GM18511 (cell line): Measurements from ENCODE around the gene BCL7A.
"Not testable (repeated sequence)": the region's sequence is repeated elsewhere in the genome, so short reads cannot be mapped to it uniquely, and the experiment has no call there.

Experiments
- ATAC-seq: cut with Tn5 transposase; IDR thresholded peaks from one replicate; pipeline ENCODE4 v1.9.1; 2021; ENCODE audit warnings: mild to moderate bottlenecking, moderate library complexity; ENCODE audit not compliant: unreplicated experiment

The BCL7A gene

DNA sequence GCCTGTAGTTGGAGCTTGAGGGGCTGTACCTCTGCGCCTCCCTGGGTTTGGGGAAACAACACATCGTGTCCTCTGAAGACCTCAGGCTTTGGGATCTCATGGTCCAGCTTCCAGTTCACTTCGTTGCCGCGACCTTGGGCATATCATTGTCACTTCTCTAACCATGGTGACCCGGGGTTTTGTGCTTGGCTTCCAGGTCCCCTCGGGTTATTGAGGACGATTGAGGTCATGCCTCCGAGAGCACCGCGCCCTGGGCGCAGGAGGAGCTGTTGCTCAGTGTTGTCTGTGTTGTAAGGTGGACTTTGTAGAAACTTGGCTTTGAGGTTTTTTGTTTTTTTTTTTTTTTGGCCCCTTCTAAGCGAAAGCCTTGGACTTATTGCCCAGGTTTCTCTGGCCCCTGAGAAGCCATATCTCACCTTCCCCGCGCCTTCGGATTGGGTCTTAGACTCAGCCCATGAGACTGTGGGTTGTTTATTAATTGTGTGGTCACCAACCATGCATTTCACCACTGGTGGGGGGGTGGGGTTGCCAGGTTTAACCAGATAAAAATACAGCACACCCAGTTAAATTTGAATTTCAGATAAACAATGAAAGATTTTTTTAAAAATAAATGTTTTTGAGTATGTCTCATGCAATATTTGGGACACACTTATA, 2.6 kb downstream of the BCL7A start:
- ATAC-seq: peak; percentile 50

DNA sequence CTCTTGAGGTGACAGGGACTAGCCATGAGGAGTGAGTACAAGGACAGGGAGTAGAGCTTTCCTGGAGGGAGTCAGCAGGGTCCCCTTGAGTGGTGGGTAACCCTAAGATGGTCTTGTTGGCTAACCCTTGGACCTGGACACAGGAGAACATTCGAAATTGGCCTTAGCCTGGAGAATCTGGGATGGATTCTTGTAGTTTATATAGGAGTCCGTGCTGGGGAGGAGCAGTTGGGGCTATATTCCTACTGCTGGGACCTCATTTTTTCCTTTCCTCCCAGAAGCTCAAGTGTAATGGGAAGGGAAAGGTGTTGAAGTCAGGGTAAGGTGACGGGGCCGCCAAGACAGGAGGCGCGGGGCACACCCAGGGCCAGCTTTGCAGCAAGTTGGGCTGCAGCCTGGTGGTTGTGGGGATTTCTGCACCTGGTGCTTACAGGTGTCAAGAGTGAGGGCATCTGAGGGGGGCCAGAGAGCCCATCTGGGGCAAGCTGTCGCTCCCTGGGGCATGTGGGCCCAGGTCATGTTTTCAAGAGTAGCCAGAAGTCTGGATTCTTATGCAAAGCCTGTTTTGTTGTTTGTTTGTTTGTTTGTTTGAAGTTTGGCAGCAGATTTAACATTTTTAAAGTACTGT, 5.1 kb downstream of the BCL7A start:
- ATAC-seq: no peak

DNA sequence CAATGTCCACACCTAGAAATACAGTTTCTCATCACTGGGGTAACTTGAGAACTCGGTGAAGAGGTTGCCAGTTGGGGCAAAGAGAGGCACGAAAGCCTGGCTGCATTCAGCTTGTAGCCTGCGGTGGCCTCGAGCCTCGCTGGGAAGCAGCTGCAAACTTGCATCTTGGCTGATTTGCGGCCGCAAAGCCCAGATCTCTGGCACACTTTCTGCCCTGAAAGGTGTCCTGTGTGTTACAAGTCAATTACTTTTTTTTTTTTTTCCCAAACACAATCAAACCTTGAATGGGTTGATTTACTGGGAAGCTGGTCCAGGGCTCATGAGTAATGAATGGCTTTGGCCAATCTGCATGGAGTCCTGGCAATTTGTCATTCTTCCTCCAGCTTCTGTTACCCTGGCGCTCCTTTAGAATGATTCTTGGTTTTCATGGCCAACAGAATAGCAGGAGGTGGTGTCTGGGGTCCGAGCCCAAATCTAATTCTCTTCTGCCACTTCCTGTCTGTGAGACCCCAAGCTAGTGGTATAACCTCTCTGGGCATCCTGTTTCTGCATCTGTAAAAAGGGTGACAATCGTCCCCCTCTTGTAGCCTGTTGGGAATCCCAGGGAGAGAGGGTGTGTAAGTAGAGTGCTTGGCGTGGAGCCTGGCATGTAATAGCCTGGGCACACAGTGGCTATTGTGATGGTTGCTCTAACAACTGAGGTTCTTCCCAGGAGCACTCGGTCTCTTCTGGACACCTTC, 6.7 kb downstream of the BCL7A start:
- ATAC-seq: no peak

DNA sequence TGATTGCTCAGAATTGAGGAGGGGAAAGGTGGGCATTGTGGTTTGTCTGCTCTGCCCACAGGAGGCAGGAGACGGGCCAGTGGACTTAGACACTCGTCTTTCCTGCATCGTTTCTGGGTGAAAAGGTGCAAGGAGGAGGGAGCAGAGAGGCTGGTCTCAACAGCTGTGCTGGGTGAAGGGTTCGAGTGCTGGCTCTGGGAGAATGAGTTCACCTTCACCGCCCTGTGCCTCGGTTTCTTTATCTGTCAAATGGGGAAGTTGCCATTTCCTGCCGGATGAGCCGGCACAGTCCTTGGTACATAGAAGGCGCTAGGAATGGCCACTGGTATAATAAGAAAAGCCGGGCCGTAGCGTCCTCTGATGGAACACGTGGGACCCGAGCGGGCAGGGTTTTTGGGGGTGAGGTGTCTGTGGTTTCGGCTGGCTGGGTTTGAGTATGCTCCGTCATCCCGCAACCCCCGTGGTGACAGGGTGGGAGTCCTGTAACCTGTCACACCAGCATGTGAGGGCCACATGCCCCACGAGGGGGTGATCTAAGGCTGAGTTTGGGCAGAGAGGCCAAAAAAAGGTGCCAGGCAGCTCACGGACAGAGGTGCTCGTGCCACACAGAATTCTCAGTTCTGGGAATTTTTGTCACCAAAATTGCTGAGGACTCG, 7.3 kb downstream of the BCL7A start:
- ATAC-seq: peak; percentile 65

DNA sequence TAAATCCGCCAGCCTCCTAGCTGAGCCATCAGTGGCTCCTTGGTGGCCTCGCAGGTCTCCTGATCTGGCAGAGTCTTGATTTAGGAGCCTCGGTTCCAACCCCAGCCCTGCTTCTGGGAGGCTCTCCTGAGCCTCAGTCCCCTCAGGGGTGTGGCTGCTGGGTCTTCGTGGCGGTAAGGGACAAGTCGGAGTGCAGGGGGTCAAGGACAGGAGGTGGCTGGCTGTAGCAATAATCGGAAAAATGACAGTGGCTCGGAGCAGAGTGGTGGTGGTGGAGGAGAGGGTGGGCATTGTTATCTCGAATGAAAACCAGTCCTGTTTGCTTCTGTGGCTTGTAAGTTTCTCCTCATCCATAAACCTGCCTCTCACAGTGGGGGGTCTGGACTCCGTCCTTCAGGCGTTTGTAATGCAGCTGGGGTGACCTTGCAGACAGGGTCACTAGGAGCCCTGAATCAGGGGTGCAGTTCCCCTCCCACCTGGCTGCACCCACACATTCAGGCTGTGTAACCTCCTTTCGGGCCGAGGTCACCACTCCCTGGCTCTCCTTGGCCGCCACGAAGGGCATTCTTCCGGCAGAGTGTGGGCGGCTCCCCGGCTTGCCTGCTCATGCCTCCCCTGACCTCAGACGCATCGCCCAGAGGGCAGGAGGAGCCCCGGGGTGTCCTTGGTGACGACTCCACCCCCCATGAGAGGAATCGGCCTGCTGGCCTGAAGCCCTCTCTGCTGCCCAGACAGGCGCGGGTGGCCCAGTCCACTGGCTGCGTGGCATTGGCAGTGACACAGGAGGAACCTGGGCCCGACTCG, 8.1 kb downstream of the BCL7A start:
- peak; percentile 12 for ATAC-seq

DNA sequence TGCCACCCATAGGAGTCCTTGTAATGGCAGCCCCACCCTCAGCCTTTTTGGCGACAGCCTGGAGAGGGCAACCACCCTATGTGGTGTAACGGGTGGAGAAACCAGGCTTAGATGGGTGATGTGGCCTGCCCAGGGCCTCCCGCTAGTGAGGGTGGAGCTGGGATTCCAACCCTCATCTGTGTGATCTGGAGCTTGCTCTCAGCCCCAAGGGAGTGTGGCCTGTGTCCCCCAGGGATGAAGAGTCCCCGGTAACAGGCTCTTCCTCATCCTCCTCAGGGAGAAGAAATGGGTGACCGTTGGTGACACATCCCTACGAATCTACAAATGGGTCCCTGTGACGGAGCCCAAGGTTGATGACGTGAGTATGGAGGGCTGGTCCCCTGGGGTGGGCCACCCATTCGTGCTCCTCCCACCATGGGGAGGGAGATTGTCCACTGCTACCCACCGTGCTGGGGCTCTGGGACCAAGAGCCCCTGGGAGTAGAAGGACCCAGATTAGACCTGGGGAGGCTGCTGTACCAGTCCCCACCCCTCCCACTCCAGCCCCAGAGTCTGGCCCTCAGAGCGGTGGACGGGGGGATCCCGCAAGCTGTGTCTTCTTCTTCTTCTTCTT, 8.8 kb downstream of the BCL7A start:
- no peak for ATAC-seq

DNA sequence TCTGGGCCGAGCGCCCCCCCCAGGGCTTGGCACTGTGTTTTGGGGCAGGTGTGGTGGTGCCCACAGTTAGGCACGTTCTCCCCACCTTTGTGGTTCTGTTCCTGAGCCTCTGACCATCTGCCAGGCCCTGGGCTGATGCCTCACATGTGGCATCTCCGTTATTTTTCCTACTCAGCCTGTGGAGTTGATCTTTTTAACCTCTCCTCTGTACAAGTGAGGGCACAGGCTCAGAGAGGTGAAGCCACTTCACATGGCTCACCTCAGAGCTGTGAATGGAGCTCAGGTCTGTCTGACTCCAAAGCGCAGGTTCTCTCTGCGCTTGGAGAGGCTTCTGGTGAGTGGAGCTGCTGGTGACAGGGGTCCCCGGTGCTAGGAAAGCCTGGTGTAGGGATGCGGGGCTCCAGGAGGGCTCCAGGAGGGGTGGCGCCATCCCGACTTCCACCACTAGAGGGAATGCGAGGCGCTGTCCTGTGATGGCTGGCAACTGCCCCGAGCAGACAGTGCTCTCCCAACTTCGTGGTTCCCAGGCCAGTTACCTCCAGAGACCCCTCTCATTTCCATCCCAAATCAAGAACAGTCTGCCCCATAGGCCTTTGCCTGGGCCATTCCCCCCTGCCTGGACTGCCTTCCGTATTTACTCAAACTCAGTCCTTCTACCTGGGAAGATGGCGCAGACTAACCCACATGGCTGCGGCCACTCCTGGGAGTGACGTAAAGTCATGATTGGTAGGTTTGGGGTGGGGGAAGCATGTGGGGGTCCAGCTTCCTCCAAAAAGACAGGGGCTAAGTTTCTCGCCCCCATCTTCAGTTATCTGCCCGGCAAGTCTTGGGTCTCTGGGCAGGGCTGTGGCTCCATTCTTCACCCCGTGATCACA, 9.9 kb downstream of the BCL7A start:
- no peak for ATAC-seq

DNA sequence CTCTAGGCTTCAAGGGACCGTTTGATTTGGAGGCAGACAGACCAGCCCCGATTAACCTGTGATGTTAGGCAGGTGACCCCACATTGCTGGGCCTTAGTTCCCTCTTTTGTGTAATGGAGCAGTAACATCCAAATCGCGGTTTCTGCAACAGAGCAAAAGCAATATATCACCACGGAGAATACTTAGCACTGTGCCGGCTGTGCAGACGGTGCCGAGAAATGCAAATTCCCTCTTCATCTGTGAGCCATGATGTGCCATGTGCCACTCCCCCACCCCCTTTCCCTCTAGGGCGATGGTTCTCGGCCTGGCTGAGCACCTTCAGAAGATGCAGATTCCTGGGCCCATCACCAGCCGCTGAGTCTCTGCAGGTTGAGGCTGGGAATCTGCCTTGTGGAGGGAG, 10.9 kb downstream of the BCL7A start:
- no peak for ATAC-seq

DNA sequence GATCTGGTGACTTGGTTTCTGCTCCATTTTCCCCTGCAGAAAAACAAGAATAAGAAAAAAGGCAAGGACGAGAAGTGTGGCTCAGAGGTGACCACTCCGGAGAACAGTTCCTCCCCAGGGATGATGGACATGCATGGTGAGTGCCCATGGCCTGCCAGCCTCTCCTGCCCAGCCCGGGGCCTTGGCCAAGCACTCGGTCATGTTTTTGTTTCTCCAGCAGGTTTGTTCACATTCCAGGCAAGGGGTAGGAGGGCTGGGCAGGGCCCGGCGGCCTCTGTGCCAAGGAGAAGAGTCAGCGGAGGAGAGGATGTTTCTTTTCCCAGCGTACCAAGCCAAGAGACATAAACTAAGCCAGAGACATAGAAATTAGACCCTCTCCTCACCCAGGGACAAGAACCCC, 13.6 kb downstream of the BCL7A start:
- no peak for ATAC-seq

DNA sequence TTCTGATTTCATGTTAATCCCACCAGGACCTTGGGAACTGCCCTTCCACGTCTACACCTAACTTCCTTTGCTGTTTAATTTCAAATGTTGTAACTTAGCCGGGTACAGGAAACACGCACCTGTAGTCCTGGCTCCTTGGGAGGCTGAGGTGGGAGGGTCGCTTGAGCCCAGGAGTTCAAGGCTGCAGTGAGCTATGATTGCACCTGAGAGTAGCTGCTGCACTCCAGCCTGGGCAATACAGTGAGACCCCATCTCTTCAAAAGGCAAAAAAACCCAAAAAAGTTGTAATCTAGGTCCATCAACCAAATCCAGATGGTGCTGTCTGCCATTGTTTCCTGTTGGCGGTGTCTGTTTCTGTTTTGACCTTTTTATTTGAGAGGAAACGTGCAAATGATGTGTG, 14.5 kb downstream of the BCL7A start:
- no peak for ATAC-seq

DNA sequence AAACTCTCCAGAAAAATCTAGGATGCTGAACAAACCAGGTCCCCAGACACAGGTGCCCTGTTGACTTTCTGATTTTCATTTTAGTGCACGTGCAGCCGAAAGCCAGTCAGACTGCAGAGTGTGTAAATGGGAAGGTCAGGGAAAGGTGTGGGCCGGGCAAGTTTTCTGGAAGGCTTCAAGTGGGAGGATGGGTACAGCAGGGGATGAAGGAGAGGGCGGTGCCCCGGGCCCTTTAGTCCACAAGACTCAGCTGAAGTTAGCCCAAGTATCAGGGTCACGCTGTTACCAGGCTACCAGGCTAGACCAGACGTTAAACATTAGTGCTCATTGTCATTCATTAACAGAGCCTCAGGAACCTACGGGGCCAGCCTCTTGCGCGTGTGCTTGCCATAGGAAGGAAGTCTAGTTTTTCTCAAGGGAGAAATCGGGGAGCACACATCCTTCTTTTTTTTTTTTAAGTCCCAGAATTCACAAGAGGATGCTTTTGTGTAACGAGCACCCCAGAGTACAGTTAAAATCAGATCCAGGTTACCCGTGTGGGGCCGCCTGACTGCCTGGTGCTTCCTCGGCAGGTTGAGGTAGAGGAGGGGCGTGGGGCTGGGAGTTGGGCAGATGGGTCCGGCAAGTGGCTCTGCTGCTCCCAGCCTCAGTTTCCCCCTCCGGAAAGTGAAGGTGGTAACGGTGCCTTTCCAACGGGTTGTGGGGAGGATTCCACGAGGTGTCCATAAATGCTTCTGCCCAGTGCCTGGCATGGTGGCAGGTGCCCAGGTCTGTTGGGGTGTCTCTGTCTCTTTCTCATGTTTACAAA, 19.1 kb downstream of the BCL7A start:
- ATAC-seq: no peak

DNA sequence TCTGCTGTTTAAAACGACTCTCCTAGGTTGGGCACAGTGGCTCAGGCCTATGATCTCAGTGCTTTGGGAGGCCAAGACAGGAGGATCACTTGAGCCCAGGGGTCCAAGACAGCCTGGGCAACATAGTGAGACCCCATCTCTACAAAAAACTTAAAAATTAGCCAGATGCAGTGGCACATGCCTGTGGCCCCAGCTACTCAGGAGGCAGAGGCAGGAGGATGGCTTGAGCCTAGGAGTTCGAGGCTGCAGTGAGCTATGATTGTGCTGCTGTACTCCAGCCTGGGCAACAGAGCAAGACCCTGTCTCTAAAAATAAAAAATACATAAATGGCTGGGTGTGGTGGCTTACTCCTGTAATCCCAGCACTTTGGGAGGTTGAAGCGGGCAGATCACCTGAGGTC, 19.8 kb downstream of the BCL7A start:
- not testable (repeated sequence) for ATAC-seq

DNA sequence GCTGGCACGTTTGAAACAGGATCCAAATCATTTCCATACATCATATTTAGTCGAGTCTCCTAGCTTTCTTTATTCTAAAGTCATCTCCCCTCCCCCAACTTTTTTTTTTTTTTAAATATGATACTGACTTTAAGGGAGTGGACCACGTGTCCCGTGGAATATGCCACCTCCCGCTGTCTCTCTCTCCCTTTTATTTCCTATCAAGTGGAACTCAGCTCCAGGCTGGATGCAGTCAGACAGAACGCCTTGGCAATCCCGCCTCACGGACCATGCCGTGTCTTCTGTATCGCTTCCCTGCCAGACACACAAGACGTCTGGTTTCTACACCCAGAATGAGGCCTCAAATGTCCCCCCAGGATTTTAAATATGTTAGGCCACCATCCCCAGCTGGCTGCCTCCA, 21.2 kb downstream of the BCL7A start:
- no peak for ATAC-seq

DNA sequence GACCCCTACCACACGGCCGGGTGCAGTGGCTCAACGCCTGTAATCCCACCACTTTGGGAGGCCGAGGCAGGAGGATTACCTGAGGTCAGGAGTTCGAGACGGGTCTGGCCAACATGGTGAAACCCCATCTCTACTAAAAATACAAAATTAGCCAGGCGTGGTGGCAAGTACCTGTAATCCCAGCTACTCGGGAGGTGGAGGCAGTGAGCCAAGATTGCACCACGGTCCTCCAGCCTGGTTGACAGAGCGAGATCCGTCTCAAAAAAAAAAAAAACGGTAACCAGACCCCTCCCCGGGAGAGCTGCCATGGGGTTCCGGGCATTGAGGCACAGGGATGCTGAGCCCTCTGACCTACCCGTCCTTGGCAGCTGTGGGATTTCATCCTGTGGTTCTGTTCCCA, 21.8 kb downstream of the BCL7A start:
- no peak for ATAC-seq

DNA sequence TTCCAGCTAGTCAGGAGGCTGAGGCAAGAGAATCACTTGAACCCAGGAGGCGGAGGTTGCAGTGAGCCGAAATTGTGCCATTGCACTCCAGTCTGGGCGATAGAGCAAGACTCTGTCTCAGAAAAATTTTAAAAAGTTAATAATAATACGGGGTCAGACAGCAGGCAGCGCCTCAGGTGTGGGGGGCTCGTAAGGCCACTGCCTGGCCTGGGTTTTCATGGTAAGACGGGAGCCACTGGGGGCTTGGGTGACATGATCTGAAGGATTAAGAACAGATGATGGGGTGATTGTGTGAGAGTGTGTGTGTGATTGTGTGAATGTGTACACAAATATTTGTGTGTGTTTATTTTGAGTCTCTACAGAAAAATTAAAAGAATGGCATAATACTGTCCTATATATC, 23.6 kb downstream of the BCL7A start:
- ATAC-seq: no peak

DNA sequence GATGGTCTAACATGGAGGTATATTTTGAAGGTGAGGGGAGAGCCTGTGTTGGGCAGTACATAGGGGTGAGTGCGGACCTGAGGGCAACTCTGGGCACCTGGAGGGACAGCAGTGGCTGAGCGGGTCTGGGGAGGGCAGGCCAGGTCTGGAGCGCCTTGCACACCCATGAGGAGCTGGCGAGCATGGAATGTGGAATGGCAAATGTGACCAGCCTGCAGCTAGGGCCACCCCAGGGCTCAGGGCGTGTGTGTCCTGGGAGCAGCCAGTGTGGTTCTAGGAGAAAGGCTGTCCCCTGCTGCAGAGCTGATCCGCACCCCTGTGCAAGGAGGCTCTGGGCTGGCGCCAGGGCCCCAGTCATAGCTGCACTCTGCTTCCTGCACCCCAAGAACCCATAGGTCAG, 24.5 kb downstream of the BCL7A start:
- no peak for ATAC-seq

DNA sequence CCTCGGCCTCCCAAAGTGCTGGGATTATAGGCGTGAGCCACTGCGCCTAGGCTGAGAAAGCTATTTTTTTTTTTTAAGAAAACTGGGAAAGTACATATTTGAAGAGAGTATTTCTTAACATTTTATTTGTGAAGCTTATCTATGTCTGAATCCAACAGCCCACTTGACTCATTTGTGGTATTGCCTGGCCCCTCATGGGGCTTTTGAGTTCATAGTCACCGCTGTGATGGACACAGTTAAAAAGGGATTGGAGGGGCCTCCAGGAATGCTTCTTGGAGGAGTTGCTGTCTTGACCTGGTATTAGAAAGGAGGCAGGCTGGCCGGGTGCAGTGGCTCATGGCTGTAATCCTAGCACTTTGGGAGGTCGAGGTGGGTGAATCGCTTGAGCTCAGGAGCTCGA, 26.5 kb downstream of the BCL7A start:
- no peak for ATAC-seq

DNA sequence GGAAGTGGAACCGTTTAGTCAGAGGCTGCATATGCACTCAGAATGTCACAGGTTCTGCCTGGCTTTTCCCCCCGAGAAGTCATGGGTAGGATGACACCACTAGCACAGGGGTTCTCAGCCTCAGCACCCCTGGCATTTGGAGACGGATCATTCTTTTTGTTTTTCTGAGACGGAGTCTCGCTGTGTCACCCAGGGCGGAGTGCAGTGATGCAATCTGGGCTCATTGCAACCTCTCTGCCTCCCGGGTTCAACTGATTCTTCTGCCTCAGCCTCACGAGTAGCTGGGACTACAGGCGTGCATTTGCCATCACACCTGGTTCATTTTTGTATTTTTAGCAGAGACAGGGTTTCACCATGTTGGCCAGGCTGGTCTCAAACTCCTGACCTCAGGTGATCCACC, 28.1 kb downstream of the BCL7A start:
- no peak for ATAC-seq

DNA sequence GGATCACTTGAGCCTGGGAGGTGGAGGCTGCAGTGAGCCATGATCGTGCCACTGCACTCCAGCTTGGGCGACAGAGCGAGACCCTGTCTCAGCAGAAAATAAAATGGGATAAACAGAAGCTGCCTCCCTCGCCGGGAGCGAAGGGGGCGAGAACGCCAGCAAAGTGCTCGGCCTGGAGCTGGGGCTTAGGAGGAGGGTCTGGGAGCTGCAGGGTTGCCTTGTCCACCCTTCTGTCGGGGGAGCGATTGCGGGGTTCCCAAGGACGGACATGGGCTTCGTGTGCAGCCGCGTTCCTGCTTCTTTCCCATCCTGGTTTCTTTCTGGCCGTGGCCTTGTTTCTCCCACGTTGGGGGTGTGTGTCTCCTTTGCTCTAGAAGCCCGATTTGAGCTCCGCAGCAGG, 29.0 kb downstream of the BCL7A start:
- ATAC-seq: no peak
